HEK293 (cell line): ENCODE measurements around the gene CHCHD1.

Experiments used
- CTCF ChIA-PET: fragments of 350-600 bp; formaldehyde crosslinking; extraction: SDS; loops from one replicate; lab custom pipeline; 2021; ENCODE audit warnings: antibody characterized with exemption; lab: Yijun Ruan, JAX
- POLR2A ChIA-PET: fragments of 300-600 bp; formaldehyde crosslinking; extraction: SDS; loops from one replicate; lab custom pipeline; 2020; ENCODE audit warnings: antibody characterized with exemption, inconsistent platforms; lab: Yijun Ruan, JAX
- H3K27ac ChIP-seq: fragments of 200-500 bp; sonication (Bioruptor generic); 2 replicates; pipeline ENCODE4 v1.5.1; 2014; ENCODE audit warnings: low read depth, low read length, control low read depth, inconsistent platforms; ENCODE audit errors: extremely low read depth
- H3K36me3 ChIP-seq, 2 experiments: fragments of 200-500 bp in 1 of 2; sonication (Bioruptor generic) in 1 of 2; 1 replicate in 1 of 2; 2 replicates in 1 of 2; pipeline ENCODE4 v1.5.1; 2014 to 2017; ENCODE audit warnings: inconsistent platforms in 2 of 2, low read length in 2 of 2; ENCODE audit not compliant: control insufficient read depth in 2 of 2, insufficient read depth in 1 of 2
- H3K4me1 ChIP-seq: fragments of 200-500 bp; sonication (Bioruptor generic); 2 replicates; pipeline ENCODE4 v1.5.1; 2014; ENCODE audit warnings: mild to moderate bottlenecking, low read length, inconsistent platforms; ENCODE audit not compliant: control insufficient read depth, insufficient read depth
- H3K4me3 ChIP-seq: 2 replicates; pipeline ENCODE4 v1.5.1; 2011; ENCODE audit warnings: low read depth, mild to moderate bottlenecking, control low read depth, low read length, moderate library complexity
- H3K9me3 ChIP-seq: fragments of 200-500 bp; sonication (Bioruptor generic); 2 replicates; pipeline ENCODE4 v1.5.1; 2014; ENCODE audit warnings: low read depth, low read length, inconsistent platforms; ENCODE audit not compliant: control insufficient read depth, insufficient read depth
- AEBP2 ChIP-seq: fragments of 450-650 bp; formaldehyde crosslinking; IDR thresholded peaks from 2 replicates; pipeline ENCODE4 v1.5.1; 2016; ENCODE audit warnings: missing biosample characterization, missing genetic modification characterization, borderline replicate concordance
- PBX3 ChIP-seq: sonication (generic); formaldehyde crosslinking; IDR thresholded peaks from 2 replicates; pipeline ENCODE4 v1.8.1; 2022; ENCODE audit warnings: mild to moderate bottlenecking, moderate library complexity, missing genetic modification reagents
- PRDM1 ChIP-seq: fragments of 450-650 bp; formaldehyde crosslinking; IDR thresholded peaks from 2 replicates; pipeline ENCODE4; 2016; ENCODE audit warnings: missing biosample characterization, missing genetic modification characterization
- SP7 ChIP-seq: fragments of 450-650 bp; formaldehyde crosslinking; IDR thresholded peaks from 2 replicates; pipeline ENCODE4 v1.5.1; 2016; ENCODE audit warnings: missing biosample characterization, missing genetic modification characterization
- ZBTB21 ChIP-seq: fragments of 450-650 bp; formaldehyde crosslinking; IDR thresholded peaks from 2 replicates; pipeline ENCODE4 v1.5.1; 2017; ENCODE audit warnings: missing biosample characterization, missing genetic modification characterization
- ZFHX2 ChIP-seq: fragments of 450-650 bp; formaldehyde crosslinking; conservative IDR thresholded peaks from 2 replicates; pipeline ENCODE4 v1.5.1; 2016; ENCODE audit warnings: missing biosample characterization, missing genetic modification characterization
- ZFP41 ChIP-seq: fragments of 450-650 bp; formaldehyde crosslinking; IDR thresholded peaks from 2 replicates; pipeline ENCODE4 v1.5.1; 2016; ENCODE audit warnings: missing biosample characterization, missing genetic modification characterization, borderline replicate concordance
- ZNF121 ChIP-seq: fragments of 450-650 bp; formaldehyde crosslinking; IDR thresholded peaks from 2 replicates; pipeline ENCODE4 v1.5.1; 2016; ENCODE audit warnings: missing biosample characterization, missing genetic modification characterization
- ZNF23 ChIP-seq: fragments of 450-650 bp; formaldehyde crosslinking; IDR thresholded peaks from 2 replicates; pipeline ENCODE4 v1.5.1; 2016; ENCODE audit warnings: missing biosample characterization, missing genetic modification characterization, borderline replicate concordance
- ZNF394 ChIP-seq: fragments of 450-650 bp; formaldehyde crosslinking; IDR thresholded peaks from 2 replicates; pipeline ENCODE4 v1.5.1; 2016; ENCODE audit warnings: missing biosample characterization, missing genetic modification characterization, mild to moderate bottlenecking, moderate library complexity, borderline replicate concordance
- ZNF513 ChIP-seq: fragments of 450-650 bp; IDR thresholded peaks from 2 replicates; pipeline ENCODE4 v1.5.1; 2018; ENCODE audit warnings: missing biosample characterization, missing genetic modification characterization
- ZNF518A ChIP-seq: fragments of 450-650 bp; formaldehyde crosslinking; conservative IDR thresholded peaks from 2 replicates; pipeline ENCODE4 v1.5.1; 2016; ENCODE audit warnings: low read depth, missing biosample characterization, missing genetic modification characterization
- ZSCAN16 ChIP-seq: fragments of 450-650 bp; formaldehyde crosslinking; IDR thresholded peaks from 2 replicates; pipeline ENCODE4 v1.5.1; 2016; ENCODE audit warnings: missing biosample characterization, missing genetic modification characterization

Gene CHCHD1

GRCh38 chr10:73779539-73780197 is 2.2 kb upstream of the CHCHD1 start (continued):
- TF ChIP-seq ZNF518A (no peak), ZFP41 (tag by site-specific recombination) (no peak), ZNF121 (tag by site-specific recombination) (no peak), ZFHX2 (tag by site-specific recombination) (no peak), ZSCAN16 (tag by site-specific recombination) (0 out of 2 replicates have a peak, but pooled peaks have one; percentile 48), ZNF23 (tag by site-specific recombination) (no peak), AEBP2 (tag by site-specific recombination) (no peak), PRDM1 (tag by site-specific recombination) (peak; percentile 99), SP7 (tag by site-specific recombination) (peak; percentile 91), ZNF513 (tag by site-specific recombination) (no peak)

GRCh38 chr10:73780301-73780700 is 1.5 kb upstream of the CHCHD1 start:
- no peak overlapping the region for H3K27ac ChIP-seq
- H3K4me3 ChIP-seq, result no peak overlapping the region
- H3K36me3 ChIP-seq, result peaks cover 37 to 46% of the 10 kb centered on the region in 2 experiments
- peaks cover 12% of the 10 kb centered on the region; the same call in 1 of the 2 replicates for H3K4me1 ChIP-seq
- TF ChIP-seq PBX3, result no peak
- peak; percentile 94 for TF ChIP-seq ZNF394
- no peak for TF ChIP-seq ZBTB21
- H3K9me3 ChIP-seq, result no peaks in the 10 kb centered on the region
- CTCF ChIA-PET, result interaction anchor here (1.0 to 2.5 kb wide), 3 partner anchors 99 to 249 kb away, joined by 3 to 13 read pairs (median 4); no protein-coding TSS in a partner anchor
- POLR2A ChIA-PET, result interaction anchor here (0.8 to 5.1 kb wide), 4 partner anchors 8 to 93 kb away, joined by 3 to 60 read pairs (median 8); partner anchors contain the start of gene SEC24C
